Stimulated activated CD8-positive, alpha-beta memory T cell treated with anti-CD3 and anti-CD28 coated beads, Interleukin-4, amount 100 ng/mL, for 1 hour (primary cell): ENCODE data around the gene PDILT.
"Not testable (repeated sequence)": the region's sequence is repeated elsewhere in the genome, so short reads cannot be mapped to it uniquely, and the experiment has no call there.

Source experiments
- DNase-seq, 2 donors: peaks; one replicate each; pipeline ENCODE4 v3.0.0-alpha.2; 2020; ENCODE audit warnings: low read depth in 2 of 2, low spot score in 1 of 2

Gene PDILT

DNA sequence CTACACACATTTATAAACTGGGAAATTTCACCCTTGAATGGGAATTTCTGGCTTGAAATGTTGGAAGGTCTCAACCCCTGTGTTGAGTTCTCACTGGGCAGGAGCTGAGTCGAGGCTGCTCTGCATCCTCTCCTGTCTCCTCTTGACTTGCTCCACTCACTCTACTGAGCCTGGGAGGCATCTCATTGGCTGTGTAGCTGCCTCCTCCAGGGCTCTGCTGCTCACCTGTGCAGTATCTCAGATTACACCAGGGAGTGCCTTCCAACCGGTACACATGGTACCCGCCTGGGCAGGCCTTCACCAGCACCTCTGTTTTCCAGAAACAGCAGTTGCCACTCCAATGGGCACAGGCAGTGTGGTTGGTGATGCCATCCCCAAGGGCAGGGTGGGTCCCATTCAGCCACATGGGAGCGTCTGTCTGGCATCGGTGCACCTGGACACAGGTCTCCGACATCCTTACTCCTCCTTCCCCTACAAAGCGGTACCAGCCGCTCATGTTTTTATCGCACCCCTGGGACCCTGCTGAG, 80.9 kb downstream of the PDILT start:
- no peak for DNase-seq

DNA sequence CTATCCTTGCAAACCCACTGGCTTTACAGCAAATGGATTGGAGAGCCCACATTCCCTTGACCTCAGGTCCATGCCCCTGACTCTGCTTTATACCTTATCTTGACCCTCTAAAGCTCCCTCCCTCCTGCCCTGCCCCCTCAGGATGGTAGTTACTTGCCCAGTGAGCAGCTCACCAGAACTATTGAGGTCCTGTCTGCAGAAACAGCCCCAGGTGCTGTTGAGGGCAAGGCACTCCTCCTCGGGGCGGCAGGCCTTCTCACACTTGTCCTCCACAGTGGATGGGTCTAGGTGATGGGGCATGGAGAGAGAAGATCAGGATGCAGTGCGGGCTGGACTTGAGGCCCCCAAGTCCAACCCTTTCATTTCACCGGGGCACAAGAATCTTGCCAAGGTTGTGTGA, 81.8 kb downstream of the PDILT start:
- no peak for DNase-seq

DNA sequence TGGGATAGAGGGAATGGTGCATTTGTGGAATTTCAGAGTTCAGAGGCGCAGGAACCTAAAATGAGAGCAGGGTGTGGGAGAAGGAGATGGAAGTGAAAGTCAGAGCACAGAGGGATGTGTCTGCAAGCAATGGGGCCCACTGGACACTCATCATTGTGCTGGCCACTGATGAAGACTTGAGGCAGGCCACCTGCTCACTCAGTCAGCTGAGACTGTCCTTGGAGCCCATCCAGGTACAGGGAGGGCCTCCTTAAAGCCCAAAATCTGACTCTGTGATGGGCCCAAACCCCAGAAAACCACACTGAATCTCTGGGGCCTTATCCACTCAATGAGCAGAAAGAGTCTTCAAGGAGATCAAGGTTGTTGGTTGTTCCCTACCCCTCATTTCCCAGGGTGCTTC, 82.9 kb downstream of the PDILT start:
- no peak for DNase-seq

DNA sequence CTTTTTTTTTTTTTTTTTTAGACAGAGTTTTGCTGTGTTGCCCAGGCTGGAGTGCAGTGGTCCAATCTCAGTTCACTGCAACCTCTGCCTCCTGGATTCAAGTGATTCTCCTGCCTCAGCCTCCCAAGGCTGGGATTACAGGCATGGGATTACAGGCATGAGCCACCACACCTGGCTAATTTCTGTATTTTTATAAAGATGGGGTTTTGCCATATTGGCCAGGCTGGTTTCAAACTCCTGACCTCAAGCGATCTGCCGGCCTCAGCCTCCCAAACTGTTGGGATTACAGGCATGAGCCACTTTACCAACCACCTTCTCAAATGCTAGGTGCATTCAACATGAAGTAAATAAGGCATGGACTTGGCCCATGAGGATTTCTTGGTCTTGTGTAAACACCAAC, 83.5 kb downstream of the PDILT start:
- DNase-seq: not testable (repeated sequence)

DNA sequence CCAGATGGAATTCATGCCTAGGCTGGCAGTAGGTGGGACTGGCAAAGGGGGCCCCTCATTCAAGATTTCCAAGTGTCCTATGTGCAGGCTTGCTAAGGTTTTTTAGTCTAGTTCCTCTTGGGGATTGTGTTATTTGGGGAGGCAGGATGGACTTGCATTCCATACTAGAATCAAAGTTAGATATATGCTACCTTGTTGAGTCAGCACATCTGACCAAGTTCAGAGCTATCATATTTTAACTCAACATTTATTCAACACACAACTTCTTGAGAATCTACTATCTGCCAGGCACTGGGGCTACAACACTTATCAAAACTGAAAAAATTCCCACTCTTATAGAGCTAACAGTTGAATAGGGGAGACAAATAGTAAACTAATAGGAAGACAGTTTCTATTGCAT, 83.9 kb downstream of the PDILT start:
- no peak for DNase-seq

DNA sequence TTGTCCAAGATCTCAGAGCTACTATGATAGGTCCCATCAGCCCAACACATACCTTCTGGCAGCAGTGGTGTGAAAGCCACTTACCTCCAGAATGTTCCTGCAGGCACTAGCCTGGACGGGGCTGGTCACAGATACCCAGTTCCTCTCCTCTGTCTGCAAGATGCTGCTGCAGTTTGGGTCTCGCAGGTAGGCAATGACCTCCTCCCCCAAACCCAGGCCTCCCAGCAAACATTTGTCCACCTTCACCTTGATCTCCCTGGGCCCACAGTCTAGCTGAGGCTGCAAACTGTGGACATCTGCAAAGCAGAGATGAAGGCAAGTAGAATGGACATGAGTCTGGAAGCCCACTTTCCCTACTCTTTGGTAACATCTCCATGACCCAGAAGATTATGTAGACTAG, 84.4 kb downstream of the PDILT start:
- DNase-seq: no peak

DNA sequence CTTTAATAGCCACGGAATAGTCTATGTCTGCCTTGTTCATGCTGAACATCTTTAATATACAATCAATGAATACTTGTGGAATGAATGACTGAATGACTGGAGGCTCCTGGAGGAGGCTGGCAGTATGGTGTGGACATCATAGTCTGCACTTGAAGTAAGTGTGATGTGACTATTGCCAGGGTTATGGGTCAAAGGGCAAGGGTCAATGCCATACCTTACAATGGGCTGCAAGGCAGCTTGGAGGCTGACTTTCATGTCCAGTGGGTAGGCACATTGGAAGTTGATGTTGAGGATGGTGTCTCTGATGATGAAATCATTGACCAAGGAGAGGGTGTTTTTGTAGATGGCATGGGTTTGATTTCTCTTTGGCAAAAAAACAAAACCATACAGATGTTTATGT, 85.1 kb downstream of the PDILT start:
- no peak for DNase-seq

DNA sequence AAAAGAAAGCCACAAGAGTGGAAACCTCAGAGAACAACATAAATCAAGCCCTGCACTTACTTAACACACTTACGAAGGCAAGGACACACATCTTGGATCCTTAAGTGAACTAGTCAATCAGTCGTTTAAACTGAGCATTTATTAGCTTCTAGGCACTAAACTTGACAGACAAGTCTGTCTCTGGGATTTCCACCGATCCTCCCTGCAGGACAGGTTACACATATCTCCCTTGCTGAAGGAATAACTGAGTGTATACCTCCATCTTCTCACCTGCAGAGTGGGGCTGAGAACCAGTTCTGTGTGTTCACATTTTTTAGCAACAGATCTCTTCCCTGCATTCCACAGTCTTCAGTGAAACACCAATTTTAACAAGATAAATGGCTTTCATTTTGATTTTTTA, 86.1 kb downstream of the PDILT start:
- no peak for DNase-seq

DNA sequence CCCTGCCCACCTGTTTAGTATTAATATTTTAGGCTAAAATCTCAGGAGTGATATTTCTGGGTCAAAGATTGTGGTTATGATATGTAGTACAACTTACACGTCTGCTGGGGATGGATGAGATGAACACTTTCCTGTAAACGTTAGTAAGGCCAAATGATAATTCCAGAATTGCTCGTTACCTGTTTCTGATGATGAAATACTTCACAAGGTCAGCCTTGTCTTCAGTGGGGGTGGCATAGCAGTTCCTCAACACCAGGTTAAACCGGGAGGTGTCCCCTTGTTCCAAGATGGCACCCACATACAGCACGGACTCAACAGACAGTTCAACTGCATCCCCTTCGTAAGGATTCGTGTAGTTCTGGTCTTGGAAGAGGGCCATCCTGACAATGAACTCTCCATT, 86.5 kb downstream of the PDILT start:
- no peak for DNase-seq

DNA sequence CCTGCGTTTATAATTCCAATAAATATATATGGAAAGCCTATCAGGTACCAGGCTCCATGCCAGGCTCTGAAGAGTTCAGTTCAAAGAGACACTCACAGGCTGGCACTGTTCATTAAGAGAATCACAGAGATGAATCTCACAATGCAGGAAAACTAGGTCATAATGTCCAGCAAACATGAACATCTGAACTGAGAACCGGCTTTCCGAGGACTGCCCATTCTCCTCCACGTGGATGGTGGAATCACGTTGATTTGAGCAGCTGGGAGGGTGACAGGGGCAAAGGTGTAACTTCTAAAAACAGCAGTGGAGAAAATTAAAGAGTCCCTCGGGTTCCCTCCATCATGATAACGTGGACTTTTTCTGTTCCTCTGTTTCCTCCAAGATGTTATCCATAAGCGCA, 87.4 kb downstream of the PDILT start:
- DNase-seq: no peak

DNA sequence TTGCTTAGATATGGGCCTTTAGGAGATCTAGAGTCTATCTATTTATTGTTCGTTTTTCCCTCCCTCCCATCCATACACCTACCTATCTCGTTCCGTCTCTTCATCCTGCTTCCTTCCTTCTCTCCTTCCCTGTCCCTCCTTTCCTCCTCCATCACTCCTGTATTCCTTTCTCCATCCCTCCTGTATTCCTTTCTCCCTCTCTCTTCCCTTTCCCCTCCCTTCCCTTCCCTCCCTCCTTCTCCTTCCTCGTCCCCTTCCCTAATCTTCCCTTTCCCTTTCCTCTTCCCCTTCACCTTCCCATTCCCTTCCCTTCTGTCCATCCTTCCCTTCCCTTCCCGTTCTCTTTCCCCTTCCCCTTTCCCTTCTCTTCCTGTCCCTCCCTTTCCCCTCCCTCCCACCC, 87.8 kb downstream of the PDILT start:
- no peak for DNase-seq

DNA sequence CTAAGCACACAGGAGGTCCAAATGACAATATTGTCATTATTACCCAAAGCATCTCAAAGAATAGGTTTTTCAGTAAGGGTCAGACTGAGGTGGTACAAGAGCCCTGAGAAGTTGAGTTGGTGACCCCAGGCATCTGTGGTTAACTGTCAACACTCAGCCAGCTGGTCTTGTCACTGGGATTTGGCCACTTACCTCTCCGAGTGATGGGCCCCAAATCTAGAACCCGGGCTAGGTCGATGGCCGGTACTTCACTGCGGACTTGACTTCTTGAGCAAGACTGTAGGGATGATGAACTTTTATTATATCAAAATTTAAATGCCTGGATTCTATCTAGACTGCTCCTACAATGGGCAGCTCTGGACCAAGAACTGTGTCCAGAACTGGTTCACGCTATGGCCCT, 88.8 kb downstream of the PDILT start:
- DNase-seq: no peak

DNA sequence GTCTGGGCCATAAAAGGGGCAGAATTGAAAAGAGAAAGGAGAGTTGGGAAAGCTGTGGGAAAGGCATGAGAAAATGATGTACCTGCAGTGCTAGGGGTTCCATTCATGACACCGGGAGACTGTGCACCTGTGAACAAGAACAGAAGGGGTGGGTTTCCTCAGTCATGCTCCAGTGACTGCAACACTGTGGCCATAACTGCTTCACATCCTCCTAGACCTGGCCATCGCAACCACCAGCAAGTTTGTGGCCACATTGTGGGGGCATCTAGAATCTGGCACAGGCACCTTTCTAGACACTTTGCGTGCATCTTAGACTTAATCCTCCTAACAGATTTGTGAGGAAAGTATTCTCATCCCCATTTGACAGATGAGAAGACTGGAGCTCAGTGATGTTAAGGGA, 90.0 kb downstream of the PDILT start:
- DNase-seq: no peak

DNA sequence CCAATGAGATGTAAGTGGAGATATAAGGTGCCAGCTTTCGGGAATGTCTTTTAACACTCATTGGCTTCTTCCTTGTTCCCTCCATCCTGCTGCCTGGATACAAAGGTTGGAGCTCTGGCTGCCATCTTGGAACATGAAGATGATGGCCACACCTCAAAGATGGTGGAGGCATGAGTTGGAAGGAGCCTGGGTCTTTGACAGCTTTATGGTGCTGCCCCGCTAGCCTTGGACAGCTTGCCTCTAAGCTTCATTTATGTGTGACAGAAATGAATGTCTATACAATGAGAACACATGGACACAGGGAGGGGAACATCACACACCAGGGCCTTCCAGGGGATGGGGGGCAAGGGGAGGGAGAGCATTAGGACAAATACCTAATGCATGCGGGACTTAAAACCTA, 90.8 kb downstream of the PDILT start:
- no peak for DNase-seq

DNA sequence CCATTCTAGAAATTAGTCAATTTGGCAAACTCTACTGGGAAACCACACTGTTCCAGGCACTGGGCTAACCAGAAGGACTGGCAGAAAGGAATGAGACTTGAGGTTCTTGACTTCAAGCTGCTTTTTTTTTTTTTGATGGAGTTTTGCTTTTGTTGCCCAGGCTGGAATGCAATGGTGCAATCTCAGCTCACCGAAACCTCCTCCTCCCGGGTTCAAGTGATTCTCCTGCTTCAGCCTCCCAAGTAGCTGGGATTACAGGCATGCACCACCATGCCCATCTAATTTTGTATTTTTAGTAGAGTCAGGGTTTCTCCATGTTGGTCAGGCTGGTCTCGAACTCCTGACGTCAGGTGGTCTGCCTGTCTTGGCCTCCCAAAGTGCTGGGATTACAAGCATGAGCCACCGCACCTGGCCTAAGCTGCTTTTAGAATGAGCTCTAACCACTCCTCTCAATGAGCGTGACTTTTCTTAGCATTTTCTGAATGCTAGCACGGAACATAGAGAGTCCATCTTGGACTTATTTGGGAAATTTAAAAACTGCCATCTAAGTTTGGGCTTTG, 91.9 kb downstream of the PDILT start:
- not testable (repeated sequence) for DNase-seq

DNA sequence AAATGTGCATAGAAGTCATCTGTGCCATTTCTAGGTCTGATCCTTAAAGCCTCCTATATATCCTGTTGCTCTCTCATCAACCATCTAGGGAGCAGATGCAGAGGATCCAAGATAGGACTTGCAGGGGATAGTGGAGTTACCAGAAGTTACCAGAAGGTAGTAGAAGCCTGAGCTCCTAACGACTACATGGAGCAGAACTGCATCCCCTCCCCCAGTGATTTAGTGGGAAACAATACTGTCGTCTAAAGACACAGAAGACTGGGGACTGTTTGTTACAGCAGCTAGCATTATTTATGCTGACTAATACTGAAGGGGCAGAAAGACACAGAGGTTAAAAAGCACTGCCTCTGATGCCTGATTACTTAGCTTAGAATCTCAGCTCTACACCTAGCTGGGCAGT, 93.0 kb downstream of the PDILT start:
- DNase-seq: no peak

DNA sequence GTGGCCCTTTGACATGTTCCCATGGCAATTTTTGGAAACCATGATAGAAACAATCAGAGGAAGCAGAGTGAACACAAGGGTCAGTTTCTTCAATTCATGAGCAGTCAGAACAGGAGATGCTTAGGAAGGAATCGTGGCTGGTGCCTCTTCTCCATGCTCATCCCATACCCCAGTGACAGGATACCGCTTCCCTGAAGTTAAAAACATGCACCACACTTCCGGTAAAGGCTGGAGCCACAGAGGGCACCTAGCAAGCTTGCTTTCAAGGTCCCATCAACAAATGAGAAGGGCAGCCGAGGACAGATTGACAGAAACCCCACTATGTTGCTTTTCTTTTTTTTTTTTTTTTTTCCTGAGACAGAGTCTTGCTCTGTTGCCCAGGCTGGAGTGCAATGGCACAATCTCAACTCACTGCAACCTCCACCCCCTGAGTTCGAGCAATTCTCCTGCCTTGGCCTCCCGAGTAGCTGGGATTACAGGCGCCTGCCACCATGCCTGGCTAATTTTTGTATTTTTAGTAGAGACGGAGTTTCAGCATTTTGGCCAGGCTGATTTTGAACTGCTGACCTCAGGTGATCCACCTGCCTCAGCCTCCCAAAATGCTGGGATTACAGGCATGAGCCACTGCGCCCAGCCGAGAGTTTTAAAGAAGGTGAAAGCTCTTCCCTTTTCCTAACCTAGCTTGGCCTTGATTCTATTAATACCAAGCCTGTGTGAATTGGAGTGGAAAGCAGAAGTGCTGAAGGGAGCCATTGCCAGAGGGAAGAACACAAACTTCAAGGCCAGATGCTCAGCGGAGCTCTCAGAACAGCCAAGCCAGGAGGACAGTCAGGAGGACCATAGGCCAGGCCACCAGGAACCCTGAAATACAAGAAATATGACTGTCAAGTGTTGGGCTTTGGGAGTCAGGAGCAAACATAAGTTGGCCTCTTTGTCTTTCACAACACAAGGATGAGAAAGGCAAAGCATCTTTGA, 93.8 kb downstream of the PDILT start:
- no peak for DNase-seq

DNA sequence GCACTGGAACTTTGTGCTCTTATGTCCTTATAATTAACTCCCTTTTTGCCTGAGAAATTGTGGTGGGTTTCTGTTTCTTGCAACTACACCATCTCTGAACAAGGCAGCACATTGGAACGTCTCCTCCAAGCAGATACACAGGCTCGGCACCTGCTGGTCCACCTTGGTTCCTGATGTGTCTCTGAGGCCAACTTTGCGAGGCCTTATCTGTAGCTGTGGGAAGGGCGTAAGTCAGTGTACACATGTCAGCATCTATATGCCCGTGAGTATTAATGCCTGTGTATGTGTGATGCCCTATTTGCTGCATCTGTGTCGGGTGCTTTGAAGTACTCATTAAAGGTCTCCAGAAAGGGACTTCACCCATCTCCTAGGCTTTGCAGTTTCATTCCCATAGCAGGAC, 94.8 kb downstream of the PDILT start:
- DNase-seq: no peak
